GM12875 (cell line): ENCODE data around the gene SRSF1.
A peak's percentile ranks its signal among the peaks of the same experiment; 100 is the strongest.

Experiments used
- H3K4me3 ChIP-seq: one replicate; pipeline ENCODE4 v1.5.1; 2011; ENCODE audit warnings: low read depth, low read length, control low read depth
- TF ChIP-seq, protein P1 (sequence below): IDR thresholded peaks from 2 replicates; pipeline ENCODE4 v1.5.1; 2011; ENCODE audit warnings: low read depth, mild to moderate bottlenecking, control low read depth, inconsistent platforms, low read length, moderate library complexity, borderline replicate concordance; ENCODE audit not compliant: insufficient read depth

Gene SRSF1

DNA sequence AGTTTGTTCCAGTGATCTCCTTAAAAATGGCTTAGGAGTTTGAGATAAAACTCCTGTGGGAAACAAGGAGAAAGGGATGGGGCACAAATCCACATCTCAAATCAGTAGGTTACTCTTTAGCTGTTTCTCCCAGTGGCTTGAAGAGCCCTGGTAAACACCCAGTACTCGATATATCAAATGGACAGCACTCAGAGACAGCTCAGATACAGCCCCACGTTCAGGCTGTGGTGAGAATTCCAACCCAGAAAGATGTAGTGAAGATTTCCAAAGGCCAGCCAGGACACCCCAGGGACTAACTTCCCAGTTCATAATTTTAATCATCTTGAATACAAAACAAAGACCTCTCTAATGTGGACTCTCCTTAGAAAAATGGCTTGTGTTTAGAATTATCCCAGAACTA, 12.6 kb downstream of the SRSF1 start:
- no peak overlapping the region for H3K4me3 ChIP-seq
- TF ChIP-seq, protein P1, sequence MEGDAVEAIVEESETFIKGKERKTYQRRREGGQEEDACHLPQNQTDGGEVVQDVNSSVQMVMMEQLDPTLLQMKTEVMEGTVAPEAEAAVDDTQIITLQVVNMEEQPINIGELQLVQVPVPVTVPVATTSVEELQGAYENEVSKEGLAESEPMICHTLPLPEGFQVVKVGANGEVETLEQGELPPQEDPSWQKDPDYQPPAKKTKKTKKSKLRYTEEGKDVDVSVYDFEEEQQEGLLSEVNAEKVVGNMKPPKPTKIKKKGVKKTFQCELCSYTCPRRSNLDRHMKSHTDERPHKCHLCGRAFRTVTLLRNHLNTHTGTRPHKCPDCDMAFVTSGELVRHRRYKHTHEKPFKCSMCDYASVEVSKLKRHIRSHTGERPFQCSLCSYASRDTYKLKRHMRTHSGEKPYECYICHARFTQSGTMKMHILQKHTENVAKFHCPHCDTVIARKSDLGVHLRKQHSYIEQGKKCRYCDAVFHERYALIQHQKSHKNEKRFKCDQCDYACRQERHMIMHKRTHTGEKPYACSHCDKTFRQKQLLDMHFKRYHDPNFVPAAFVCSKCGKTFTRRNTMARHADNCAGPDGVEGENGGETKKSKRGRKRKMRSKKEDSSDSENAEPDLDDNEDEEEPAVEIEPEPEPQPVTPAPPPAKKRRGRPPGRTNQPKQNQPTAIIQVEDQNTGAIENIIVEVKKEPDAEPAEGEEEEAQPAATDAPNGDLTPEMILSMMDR = no peak

DNA sequence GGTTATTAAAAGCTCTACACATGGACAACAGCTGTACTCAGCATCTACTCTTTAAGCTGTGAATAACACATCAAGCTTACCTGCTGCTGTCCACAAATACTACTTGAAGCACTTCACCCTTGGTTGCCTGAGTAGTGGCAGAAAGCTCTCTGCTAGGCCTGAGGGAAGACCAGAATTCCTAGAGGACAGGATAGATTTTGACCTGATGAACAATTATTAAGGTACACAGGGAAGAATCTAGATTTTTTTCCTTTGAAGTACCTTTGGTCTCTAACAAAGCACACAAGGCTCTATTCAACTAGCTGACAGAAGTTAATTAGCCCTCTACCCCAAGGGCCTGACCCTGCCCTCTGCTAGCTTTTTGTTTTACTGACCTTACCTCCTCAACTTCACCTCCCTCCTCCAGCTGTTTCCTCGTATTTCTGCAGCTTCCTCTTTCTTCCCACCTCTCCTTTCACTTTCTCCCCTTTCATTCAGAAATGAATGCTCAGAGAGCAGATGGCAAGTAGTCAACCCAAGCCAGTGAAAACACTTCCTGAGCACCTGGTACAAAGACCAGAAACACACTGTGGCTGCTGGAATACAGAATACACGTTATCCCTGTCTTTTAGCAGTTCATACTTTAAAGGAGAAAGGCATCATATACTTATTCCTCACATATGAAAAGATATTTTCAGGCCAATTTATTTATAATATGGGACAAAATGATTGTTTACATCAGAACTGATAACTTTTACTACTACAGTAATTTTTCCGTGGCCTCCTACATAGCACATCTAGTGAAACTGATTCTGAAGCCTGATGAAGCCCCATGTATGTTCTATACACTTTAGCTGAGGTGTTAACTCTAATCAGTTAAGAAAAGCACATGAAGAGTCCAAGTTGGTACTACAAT, 13.3 kb downstream of the SRSF1 start:
- TF ChIP-seq, protein P1 = no peak
- H3K4me3 ChIP-seq = no peak overlapping the region

DNA sequence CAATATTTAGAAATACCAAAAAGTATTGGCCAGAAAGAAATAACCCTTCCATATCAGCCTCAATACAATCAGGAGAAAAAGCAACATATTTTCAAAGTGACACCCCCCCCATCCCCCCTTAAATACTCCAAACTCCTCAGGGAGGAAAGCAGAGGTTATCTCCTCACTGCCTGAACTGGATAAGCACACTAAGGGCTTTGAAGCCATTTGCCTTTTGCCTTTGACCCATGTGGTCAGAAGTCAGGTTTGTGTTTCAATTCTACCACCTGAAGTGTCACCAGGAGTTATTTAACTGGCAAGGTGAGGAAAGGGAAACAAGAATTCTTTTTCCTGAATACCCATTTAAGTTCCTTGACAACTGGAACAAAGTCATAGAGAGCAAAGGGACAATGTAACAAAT, 15.5 kb downstream of the SRSF1 start:
- TF ChIP-seq, protein P1 = no peak
- H3K4me3 ChIP-seq = no peak overlapping the region

DNA sequence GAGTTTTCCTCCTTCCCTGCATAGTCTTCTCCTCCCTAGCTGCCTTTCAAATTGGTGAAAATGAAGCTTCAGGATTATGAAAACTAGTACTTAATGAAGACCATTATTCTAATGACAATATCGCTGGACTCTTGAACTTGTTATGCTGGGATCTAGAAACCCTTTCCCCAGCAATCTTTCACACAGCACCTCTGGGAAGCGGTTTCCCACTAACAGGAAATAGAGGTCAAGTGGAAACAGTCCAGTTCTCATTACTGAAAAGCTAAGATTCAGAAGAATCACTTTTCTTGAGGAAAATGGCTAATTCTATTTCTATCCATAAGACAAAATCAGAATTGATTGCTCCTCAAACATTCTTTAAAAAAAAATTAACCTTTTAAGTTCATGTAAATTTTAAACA, 17.0 kb downstream of the SRSF1 start:
- H3K4me3 ChIP-seq = no peak overlapping the region
- TF ChIP-seq, protein P1 = no peak

DNA sequence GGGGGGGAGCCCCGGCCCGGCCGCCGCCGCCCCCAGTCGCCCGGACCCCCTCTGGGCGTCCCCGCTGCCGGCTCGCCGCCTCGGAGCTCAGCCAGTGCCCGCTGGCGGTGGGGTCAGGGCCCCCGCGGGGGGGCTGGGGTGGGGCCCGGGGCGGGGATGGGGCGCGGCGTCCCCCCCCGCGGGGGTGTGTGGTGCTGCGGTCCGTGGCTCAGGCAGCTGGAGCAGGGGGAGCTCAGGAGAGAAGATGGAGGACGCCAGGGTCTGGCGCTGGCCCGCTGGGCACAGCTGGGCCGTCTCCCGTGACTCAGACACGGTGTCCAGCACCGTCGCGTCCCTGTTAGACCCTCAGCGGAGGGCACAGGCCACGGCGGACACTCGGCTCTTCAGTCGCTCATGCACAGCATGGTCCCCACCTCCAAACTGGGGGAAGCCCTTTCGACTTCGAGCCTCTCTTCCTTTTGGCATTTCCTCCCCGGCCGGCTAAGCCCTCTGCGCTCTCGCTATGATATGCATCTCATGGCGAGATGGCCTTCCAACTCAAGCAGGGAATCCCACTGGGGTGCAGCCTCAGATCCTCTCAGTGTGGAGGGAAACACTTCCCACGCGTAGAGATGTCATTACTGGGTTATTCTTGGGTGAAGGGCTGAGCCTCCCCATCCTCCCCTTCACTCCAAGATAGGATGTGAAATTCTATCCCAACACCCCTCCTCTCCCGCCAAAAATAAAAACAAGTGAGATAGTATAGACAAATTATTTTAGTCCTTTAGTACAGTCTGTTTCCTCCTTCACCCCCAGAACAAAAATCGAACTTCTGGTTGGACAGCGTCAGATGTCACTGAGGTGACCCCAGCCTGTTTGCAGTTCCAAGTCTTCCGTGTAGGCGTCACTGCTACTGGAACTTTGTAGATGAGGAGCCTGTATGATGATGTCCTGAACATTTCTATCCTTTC, 18.5 kb downstream of the SRSF1 start:
- TF ChIP-seq, protein P1 = no peak
- H3K4me3 ChIP-seq = peak overlapping the region; percentile 86

DNA sequence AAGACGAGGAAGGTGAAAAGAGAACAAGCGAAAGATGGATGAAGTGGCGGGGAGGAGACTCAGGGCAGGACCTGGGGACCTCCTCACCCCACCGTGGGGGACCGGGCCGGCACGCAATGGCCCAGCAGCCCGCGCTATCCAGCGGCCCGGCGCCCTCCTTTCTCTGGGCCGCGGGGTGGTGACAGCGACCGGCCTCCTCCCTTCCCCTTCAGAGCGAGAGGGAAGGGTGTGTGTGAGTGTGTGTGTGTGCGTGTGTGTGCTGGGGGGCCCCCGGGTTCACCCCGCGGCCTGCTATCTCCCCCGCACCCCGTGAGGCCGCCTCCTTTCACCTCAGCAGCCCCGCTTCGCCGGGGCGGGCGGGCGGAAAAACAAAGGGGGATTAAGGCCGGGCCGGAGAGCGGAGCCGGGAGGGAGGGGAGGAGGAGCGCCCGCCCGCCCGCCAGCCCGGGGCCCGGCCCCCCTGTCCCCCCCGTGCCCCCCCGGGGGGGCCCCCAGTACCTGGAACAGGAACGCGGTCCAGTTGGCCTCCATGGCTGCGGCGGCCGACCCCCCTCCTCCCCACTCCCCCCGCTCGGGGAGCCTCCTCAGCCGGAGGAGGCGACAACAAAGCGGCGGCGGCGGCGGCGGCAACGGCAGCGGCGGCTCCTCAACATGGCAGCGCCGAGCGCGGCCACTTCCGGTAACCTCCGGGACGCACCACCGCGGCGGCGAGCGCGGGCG, 19.3 kb downstream of the SRSF1 start, which contains the start of gene VEZF1:
VEZF1 (minus strand) TSS at position 674 of the 720 bp plus-strand sequence; CDS start at position 531, 143 bp downstream.
- TF ChIP-seq, protein P1 = no peak

More for the DNA sequence above, 19.3 kb downstream of the SRSF1 start, which contains the start of gene VEZF1:
- H3K4me3 ChIP-seq = peak within 1 kb of the TSS; percentile 86
